GM18951 (cell line): ENCODE data around the gene CHMP1B.
"Not testable (repeated sequence)": the region's sequence is repeated elsewhere in the genome, so short reads cannot be mapped to it uniquely, and the experiment has no call there.

Experiments
- POLR2A ChIP-seq: IDR thresholded peaks from 4 replicates; pipeline ENCODE4 v1.6.1; 2011; ENCODE audit warnings: mild to moderate bottlenecking; ENCODE audit not compliant: insufficient read length, insufficient read depth; ENCODE audit errors: extremely low read depth
- in situ Hi-C: fragments of 300-500 bp; cut with MboI; formaldehyde crosslinking; loops from one replicate; pipeline ENCODE4 v1.12.0; 2022; ENCODE audit warnings: low sequenced_read_pairs, mixed read lengths, inconsistent platforms; ENCODE audit not compliant: unreplicated experiment

The CHMP1B gene

GRCh38 chr18:11887328-11888128 lies 36.3 kb downstream of the CHMP1B start:
- in situ Hi-C loops = no loop called here
- TF ChIP-seq POLR2A = no peak

DNA sequence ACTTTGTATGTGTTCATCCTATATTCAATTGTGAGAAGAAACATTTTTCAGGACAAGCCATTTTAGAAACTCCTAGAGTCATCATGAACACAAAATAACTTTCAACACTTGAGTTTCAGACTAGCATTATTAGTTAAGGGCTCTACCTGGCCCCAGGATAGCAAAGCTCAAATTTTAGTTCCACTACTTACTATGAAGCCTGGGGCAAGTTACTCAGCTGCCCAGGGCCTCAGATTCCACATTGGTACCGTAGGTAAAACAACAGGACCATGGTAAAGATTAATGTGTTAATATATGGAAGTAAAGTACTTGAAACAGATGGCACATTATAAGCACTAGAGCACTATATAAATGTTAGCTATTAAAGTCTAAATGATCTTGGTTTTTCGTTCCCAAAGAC lies 37.5 kb downstream of the CHMP1B start:
- no peak for TF ChIP-seq POLR2A
- in situ Hi-C loops = no loop called here

- no peak for TF ChIP-seq POLR2A
- in situ Hi-C loops = no loop called here
Measured at GRCh38 chr18:11889284-11889683, 38.1 kb downstream of the CHMP1B start.

- in situ Hi-C loops = no loop called here
- no peak for TF ChIP-seq POLR2A
Measured at GRCh38 chr18:11891737-11892136, 40.5 kb downstream of the CHMP1B start.

GRCh38 chr18:11892438-11892837 lies 41.2 kb downstream of the CHMP1B start:
- in situ Hi-C loops = not testable (repeated sequence)

GRCh38 chr18:11897781-11898180 lies 46.6 kb downstream of the CHMP1B start:
- in situ Hi-C loops = no loop called here
- no peak for TF ChIP-seq POLR2A

DNA sequence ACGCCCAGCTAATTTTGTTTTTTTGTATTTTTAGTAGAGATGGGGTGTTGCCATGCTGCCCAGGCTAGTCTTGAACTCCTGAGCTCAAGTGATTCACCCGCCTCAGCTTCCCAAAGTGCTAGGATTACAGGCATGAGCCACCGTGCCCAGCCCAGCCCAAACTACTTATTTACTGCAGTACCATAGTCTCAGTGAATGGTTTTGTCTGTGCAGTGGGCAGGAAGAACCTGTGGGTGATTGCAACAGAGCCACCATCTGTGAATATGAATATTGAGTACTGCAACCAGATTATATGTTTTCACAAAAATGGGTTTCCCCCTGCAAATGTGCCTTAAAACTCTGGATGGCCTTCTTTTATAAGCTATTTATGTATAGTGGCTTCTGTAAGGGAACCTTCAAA lies 47.9 kb downstream of the CHMP1B start:
- in situ Hi-C loops = no loop called here
- TF ChIP-seq POLR2A = no peak

GRCh38 chr18:11901826-11902438 lies 50.7 kb downstream of the CHMP1B start:
- in situ Hi-C loops = no loop called here
- no peak for TF ChIP-seq POLR2A

DNA sequence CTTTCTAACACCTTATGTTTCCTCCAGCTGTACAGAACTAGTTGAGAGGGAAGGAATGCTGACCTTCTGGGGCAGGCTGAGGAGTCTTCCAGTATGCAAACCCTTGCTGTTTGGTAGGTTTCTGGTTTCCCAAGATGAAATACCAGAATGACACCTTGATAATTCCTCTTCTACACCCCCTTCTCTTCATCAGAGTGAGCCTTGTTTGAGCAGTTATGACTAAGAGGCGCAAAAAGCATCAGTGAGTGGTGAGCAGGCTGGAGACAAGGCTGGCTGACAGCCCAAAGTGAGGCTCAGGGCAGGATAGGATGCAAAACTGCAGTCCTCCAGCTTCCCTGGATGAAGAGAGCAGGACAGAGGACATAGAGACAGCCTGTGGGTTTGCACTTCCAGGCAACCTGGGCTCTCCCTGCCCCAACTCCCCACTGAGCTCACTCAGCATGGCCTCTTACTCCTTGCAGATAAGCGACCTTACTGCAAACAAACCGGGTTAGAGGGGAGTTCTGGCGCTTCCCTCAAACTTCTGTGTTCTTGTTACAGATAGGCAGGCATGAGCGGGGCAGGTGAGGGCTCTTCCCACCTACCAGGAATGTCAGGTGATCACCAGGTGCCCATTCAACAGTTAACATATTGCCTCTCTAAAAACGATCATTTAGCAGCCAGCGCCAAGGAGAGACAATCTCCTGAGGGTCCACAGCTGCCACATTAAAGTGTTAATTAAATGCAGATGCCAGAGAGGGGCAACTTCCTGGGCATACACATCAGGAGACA lies 51.5 kb downstream of the CHMP1B start:
- in situ Hi-C loops = no loop called here
- TF ChIP-seq POLR2A = no peak
